ENCODE results near the gene TMEM87A. TPM values are rescaled to one million over a fixed set of nuclear protein-coding genes. Genes with fewer than 3 reads are reported as not detected.

TMEM87A gene
- total RNA-seq, 1 donor from 2014 or later: 42.1 TPM

DNA sequence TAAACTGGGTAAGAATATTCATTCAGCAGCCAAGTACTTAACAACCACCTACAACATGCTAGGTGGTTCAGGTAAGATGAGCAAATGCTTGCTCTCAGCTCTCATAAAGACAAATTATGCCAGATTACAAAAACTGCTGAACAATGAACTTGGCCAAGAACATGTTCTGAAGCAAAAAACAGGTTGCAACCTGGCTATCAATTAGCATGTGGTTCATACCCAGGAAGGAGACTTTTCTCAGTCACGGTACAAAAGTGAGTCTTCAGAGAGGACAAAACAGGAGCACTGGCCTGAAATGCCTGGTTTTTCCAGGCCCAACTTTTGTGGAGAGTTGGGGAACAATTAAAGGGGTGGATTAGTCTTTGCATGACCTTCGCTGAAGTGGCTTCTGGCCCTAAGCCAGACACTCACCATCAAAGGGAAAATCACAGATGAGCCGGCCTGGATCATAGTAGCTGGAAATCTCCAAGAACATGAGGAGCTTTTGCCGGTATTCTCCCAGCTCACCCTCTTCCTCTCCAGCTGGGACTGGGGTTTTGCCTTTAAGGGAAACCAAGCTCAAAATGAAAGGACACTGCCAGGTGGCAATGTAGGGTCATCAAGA is 109.2 kb downstream of the TMEM87A start:
- DNase-seq (ENCODE audit: low read depth, low spot score): no peak

- no peak for DNase-seq (ENCODE audit: low read depth, low spot score)
These were observed 109.9 kb downstream of the TMEM87A start for GRCh38 chr15:42163291-42163690.

Other genes with a start within 250 kb of the TMEM87A start
- not detected in 2 replicates for gene PLA2G4D, start 178.9 kb downstream of the TMEM87A start, total RNA-seq
- gene PLA2G4F, start 116.8 kb downstream of the TMEM87A start, total RNA-seq: not detected in 2 replicates
- gene VPS39, start 65.1 kb downstream of the TMEM87A start, total RNA-seq: 32.2 and 35.1 TPM in 2 replicates
- gene GANC, start 232 bp downstream of the TMEM87A start, total RNA-seq: 10.7 and 14.8 TPM in 2 replicates
- 0.21 and 0.26 TPM in 2 replicates for gene CAPN3, start 86.1 kb upstream of the TMEM87A start, total RNA-seq
- 57.2 and 78.2 TPM in 2 replicates for gene ZNF106, start 217.7 kb upstream of the TMEM87A start, total RNA-seq
- gene SNAP23, start 222.2 kb upstream of the TMEM87A start, total RNA-seq: 205 and 245 TPM in 2 replicates